ENCODE measurements around the gene CGB5. TPM values are rescaled to one million over a fixed set of nuclear protein-coding genes. Genes with fewer than 3 reads are reported as not detected.
"Not testable (repeated sequence)": the region's sequence is repeated elsewhere in the genome, so short reads cannot be mapped to it uniquely, and the experiment has no call there.

CGB5 gene
- total RNA-seq, 1 donor from 2014 or later = 3.7 TPM

DNA sequence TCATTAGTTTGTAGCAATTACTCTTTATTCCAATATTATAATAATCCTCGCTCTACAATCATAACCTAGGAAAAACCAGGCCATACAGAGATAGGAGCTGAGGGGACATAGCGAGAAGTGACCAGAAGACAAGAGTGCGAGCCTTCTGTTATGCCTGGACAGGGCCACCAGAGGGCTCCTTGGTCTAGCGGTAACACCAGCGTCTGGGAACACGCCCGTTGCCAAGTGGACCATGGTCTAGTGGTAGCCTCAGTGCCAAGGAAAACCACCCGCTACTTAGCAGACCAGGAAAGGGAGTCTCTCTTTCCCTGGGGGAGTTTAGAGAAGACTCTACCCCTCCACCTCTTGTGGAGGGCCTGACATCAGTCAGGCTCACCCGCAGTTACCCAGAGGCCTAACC lies 31.2 kb downstream of the CGB5 start:
- peaks cover 11% of the 10 kb centered on the region for H3K36me3 Mint-ChIP-seq
- H3K4me3 Mint-ChIP-seq; H3K9me3 Mint-ChIP-seq; DNase-seq (ENCODE audit: low spot score in 2 of 2, unreplicated experiment in 2 of 2); H3K27ac Mint-ChIP-seq: not testable (repeated sequence)
- H3K27me3 Mint-ChIP-seq (ENCODE audit: low read depth) = peaks cover 42% of the 10 kb centered on the region
- TF ChIP-seq, protein P1, sequence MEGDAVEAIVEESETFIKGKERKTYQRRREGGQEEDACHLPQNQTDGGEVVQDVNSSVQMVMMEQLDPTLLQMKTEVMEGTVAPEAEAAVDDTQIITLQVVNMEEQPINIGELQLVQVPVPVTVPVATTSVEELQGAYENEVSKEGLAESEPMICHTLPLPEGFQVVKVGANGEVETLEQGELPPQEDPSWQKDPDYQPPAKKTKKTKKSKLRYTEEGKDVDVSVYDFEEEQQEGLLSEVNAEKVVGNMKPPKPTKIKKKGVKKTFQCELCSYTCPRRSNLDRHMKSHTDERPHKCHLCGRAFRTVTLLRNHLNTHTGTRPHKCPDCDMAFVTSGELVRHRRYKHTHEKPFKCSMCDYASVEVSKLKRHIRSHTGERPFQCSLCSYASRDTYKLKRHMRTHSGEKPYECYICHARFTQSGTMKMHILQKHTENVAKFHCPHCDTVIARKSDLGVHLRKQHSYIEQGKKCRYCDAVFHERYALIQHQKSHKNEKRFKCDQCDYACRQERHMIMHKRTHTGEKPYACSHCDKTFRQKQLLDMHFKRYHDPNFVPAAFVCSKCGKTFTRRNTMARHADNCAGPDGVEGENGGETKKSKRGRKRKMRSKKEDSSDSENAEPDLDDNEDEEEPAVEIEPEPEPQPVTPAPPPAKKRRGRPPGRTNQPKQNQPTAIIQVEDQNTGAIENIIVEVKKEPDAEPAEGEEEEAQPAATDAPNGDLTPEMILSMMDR (IDR thresholded peaks at IDR 0.05; ENCODE audit: unreplicated experiment) = peak; percentile 62
- H3K4me1 Mint-ChIP-seq = peaks cover 10% of the 10 kb centered on the region

DNA sequence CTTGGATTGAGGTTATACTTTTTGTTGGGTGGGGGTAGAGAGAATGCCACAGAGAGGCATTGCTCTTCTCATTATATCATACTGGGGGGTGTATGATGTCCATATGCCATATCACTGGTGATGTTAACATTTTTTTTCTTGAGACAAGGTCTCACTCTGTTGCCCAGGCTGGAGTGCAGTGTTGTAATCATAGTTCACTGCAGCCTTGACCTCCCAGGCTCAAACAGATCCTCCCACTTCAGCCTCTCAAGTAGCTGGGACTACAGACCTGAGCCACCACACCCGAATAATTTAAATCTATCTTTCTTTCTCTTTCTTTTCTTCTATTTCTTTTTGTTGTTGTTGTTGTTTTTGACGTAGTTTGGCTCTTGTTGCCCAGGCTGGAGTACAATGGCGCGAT lies 36.7 kb downstream of the CGB5 start:
- H3K9me3 Mint-ChIP-seq = no peaks in the 10 kb centered on the region
- no peak overlapping the region for H3K4me3 Mint-ChIP-seq
- H3K36me3 Mint-ChIP-seq = no peaks in the 10 kb centered on the region
- H3K27me3 Mint-ChIP-seq (ENCODE audit: low read depth) = peaks cover 8% of the 10 kb centered on the region
- DNase-seq (ENCODE audit: low spot score in 2 of 2, unreplicated experiment in 2 of 2) = no peak
- peaks cover 3% of the 10 kb centered on the region for H3K4me1 Mint-ChIP-seq
- TF ChIP-seq, protein P1 (IDR thresholded peaks at IDR 0.05; ENCODE audit: unreplicated experiment) = no peak
- no peak overlapping the region for H3K27ac Mint-ChIP-seq

DNA sequence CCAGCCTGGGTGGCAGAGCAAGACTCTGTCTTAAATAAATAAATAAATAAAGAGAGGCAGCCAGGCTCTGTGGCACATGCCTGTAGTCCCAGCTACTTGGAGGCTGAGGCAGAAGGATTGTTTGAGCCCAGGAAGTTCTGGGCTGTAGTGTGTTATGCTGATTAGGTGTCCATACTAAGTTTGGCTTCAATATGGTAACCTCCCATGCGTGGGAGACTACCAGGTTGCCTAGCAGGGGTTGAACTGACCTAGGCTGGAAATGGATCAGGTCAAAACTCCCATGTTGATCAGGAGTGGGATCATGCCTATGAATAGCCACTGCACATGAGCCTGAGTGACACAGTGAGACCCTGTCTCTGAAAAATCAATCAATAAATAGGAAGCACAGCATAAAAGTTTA lies 37.6 kb downstream of the CGB5 start:
- Mint-ChIP-seq H3K4me1 (peaks cover 8% of the 10 kb centered on the region), H3K9me3 (no peaks in the 10 kb centered on the region), H3K27ac (no peak overlapping the region), H3K36me3 (no peaks in the 10 kb centered on the region), H3K27me3 (ENCODE audit: low read depth) (peaks cover 8% of the 10 kb centered on the region), H3K4me3 (no peak overlapping the region)
- DNase-seq (ENCODE audit: low spot score in 2 of 2, unreplicated experiment in 2 of 2) = no peak
- TF ChIP-seq, protein P1 (IDR thresholded peaks at IDR 0.05; ENCODE audit: unreplicated experiment) = no peak

DNA sequence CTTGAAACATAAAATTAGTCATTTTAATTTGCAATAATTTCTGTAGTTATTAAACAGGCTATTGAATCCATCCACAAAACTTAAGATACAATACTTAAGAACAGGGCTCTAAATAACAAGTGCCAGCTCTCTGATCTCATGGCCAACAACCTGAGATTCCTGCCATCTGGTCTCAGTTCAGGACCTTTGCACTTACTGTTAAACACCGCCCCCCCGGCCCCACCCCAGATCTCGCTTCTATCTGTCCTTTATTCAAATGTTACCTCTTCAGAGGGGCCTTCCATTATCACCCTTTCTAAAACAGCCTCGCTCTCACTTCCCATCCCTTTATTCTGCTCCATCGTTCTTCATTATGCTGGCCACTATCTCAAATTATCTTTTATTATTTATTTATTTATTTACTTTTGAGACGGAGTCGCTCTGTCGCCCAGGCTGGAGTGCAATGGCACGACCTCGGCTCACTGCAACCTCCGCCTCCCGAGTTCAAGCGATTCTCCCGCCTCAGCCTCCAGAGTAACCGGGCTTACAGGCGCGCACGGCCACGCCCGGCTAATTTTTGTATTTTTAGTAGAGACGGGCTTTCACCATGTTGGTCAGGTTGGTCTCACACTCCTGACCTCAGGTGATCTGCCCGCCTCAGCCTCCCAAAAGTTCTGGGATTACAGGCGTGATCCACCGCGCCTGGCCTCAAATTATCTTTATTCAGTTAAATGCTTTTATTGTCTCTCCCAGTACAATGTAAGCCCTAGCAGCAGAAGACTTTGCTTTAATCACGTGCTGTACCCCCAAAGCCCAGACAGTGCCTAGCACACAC lies 40.8 kb downstream of the CGB5 start:
- Mint-ChIP-seq H3K36me3 (peaks cover 13% of the 10 kb centered on the region), H3K4me3 (peak overlapping the region; percentile 97), H3K4me1 (peaks cover 18% of the 10 kb centered on the region), H3K27me3 (ENCODE audit: low read depth) (peaks cover 8% of the 10 kb centered on the region), H3K9me3 (no peaks in the 10 kb centered on the region), H3K27ac (peak overlapping the region; percentile 97)
- DNase-seq (ENCODE audit: low spot score in 2 of 2, unreplicated experiment in 2 of 2) = no peak
- TF ChIP-seq, protein P1 (IDR thresholded peaks at IDR 0.05; ENCODE audit: unreplicated experiment) = no peak

DNA sequence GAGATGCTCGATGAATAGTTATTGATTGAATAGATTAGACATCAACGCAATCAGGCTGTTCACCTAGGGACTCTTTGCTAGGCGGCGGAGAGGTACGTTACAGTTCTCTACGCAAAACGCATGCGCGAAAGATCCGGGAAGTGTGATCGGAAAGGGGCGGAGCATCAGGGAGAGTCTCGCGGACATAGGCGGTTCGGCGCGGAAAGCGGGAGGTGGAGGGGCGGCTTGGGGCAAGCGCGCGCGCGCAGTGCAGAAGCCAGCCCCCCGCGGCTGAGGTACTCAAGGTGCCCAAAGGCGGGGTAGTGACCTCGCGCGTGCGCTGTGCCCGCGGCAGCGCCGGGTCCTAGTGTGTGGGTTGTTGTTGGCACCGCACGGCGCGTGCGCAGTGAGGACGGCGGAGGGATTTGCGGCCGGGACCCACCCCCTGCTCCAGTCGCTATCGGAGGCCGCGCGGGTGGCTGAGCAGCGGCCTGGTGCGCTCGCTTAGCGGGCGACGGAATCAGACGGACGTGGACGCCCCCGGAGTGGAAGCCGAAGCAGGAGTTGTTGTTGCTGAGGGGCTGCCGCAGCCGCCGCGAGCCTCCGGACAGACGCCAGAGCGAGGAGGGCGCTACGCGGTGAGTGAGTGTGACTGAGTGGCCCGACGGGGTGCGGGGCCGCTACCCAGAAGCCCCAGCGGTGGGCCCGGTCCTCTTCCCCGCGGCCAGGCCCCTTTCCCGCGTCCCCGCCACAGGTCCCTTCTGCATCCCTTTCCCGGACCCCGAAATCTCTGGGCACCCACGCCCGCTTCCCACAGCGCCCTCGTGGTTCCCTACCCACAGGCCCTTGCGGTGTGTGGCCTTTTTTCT lies 41.6 kb downstream of the CGB5 start, which contains the start of gene SNRNP70:
Gene SNRNP70 (plus strand): TSS at position 432 of the 848 bp plus-strand sequence. CDS start 964 bp downstream, outside the sequence.
- Mint-ChIP-seq H3K9me3 (no peaks in the 10 kb centered on the region), H3K4me1 (peaks cover 18% of the 10 kb centered on the region), H3K27me3 (ENCODE audit: low read depth) (peaks cover 6% of the 10 kb centered on the region), H3K27ac (peak within 1 kb of the TSS; percentile 97), H3K4me3 (peak within 1 kb of the TSS; percentile 97), H3K36me3 (peaks cover 15% of the 10 kb centered on the region)
- TF ChIP-seq, protein P1 (IDR thresholded peaks at IDR 0.05; ENCODE audit: unreplicated experiment) = no peak
- DNase-seq (ENCODE audit: low spot score in 2 of 2, unreplicated experiment in 2 of 2) = peak; percentile 100
